Measurements from ENCODE around the gene ADAM10.

GRCh38 chr15:58689646-58690045, 59.9 kb downstream of the ADAM10 start:
- no peak for TF ChIP-seq CTCF (IDR thresholded peaks at IDR 0.05 in 4 of 5, conservative IDR thresholded peaks at IDR 0.05 in 1 of 5)
- TF ChIP-seq POLR2A (IDR thresholded peaks at IDR 0.05): no peak
